Prostate gland (tissue), 2 donors: ENCODE measurements around the gene USP37. TPM values are rescaled to one million over a fixed set of nuclear protein-coding genes. Genes with fewer than 3 reads are reported as not detected.

ENCODE experiments used
- DNase-seq: peaks from one replicate; pipeline ENCODE4 v3.0.0-alpha.2; 2019; ENCODE audit warnings: low spot score
- H3K27ac ChIP-seq, 2 donors: fragments of 200-600 bp; sonication (generic); 2 replicates each; pipeline ENCODE4 v1.5.1; 2017 to 2019
- H3K27me3 ChIP-seq: fragments of 200-600 bp; sonication (generic); replicated peaks from 2 replicates; pipeline ENCODE4 v1.5.1; 2019; ENCODE audit not compliant: insufficient read depth
- H3K36me3 ChIP-seq, 2 donors: fragments of 200-600 bp; sonication (generic); 1 replicate in 1 of 2; 2 replicates in 1 of 2; pipeline versions ENCODE4 v1.5.1 to v1.8.1; 2017 to 2019
- H3K4me1 ChIP-seq: fragments of 200-600 bp; sonication (generic); replicated peaks from 2 replicates; pipeline ENCODE4 v1.5.1; 2019
- H3K4me3 ChIP-seq, 2 donors: fragments of 200-600 bp; sonication (generic); 2 replicates each; pipeline ENCODE4 v1.5.1; 2017 to 2019
- H3K9me3 ChIP-seq: fragments of 200-600 bp; sonication (generic); 2 replicates; pipeline ENCODE4 v1.5.1; 2017
- POLR2A ChIP-seq: fragments of 450-650 bp; IDR thresholded peaks from one replicate; pipeline ENCODE4 v1.6.1; 2016; ENCODE audit warnings: antibody characterized with exemption, mild to moderate bottlenecking
- POLR2AphosphoS5 ChIP-seq: sonication (generic); formaldehyde crosslinking; IDR thresholded peaks from one replicate; pipeline ENCODE4 v1.6.1; 2017; ENCODE audit warnings: antibody characterized with exemption
- WGBS: methylation state at CpG from one replicate; pipeline ENCODE4 v1.1.5; 2018; 5-methylcytosine and 5-hydroxymethylcytosine counted together
- intact Hi-C: fragments of 100-400 bp; cut with DNase I; formaldehyde crosslinking; loops from one replicate; pipeline ENCODE4 v1.14.2; 2022
- total RNA-seq, 2 donors: library from RNA; depleted of rRNA; stranded (reverse); fragments of >200 nt; gene quantifications; one replicate each; pipeline ENCODE4 v1.1.0, GENCODE V29; 2016
- TF ChIP-seq, protein P1 (sequence below), 4 experiments: fragments of 200-600 bp in 2 of 4; fragments of 450-650 bp in 2 of 4; sonication (generic) in 2 of 4; IDR thresholded peaks; 1 replicate in 3 of 4; 2 replicates in 1 of 4; pipeline ENCODE4 v1.5.1; 2016 to 2019; ENCODE audit warnings: antibody characterized with exemption in 4 of 4, mild to moderate bottlenecking in 2 of 4, moderate library complexity in 2 of 4

USP37 gene
- total RNA-seq, 2 donors from 2014 or later = 12.3 to 31.9 TPM

DNA sequence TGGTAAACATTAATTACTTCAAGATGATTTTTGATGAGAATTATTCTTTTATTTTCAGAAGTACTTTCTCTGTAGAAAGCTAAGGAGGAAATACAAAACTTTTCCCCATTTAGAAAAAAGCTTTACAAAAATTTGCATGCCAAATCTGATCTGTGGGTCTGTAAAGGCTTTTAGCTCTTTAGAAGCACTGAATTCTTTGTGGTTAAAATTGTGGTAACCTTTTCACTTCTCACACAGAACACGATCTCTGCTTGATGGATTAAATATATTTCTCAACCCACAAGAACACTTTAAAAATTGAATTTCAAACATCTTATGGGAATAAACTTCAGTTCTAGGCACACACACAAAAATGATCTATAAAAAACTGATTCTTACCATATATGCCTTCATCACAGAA lies 85.5 kb downstream of the USP37 start:
- Histone ChIP-seq H3K36me3 (no peaks in the 10 kb centered on the region), H3K4me3 (no peak overlapping the region), H3K27me3 (no peaks in the 10 kb centered on the region), H3K4me1 (no peaks in the 10 kb centered on the region), H3K27ac (no peak overlapping the region), H3K9me3 (no peaks in the 10 kb centered on the region)
- intact Hi-C loops = no loop called here
- DNase-seq = no peak
- WGBS = 39% methylated on average over 1 of the region's 1 CpG
- TF ChIP-seq POLR2AphosphoS5 = no peak
- TF ChIP-seq, protein P1, sequence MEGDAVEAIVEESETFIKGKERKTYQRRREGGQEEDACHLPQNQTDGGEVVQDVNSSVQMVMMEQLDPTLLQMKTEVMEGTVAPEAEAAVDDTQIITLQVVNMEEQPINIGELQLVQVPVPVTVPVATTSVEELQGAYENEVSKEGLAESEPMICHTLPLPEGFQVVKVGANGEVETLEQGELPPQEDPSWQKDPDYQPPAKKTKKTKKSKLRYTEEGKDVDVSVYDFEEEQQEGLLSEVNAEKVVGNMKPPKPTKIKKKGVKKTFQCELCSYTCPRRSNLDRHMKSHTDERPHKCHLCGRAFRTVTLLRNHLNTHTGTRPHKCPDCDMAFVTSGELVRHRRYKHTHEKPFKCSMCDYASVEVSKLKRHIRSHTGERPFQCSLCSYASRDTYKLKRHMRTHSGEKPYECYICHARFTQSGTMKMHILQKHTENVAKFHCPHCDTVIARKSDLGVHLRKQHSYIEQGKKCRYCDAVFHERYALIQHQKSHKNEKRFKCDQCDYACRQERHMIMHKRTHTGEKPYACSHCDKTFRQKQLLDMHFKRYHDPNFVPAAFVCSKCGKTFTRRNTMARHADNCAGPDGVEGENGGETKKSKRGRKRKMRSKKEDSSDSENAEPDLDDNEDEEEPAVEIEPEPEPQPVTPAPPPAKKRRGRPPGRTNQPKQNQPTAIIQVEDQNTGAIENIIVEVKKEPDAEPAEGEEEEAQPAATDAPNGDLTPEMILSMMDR (IDR thresholded peaks at IDR 0.05) = no peak
- TF ChIP-seq POLR2A = no peak

DNA sequence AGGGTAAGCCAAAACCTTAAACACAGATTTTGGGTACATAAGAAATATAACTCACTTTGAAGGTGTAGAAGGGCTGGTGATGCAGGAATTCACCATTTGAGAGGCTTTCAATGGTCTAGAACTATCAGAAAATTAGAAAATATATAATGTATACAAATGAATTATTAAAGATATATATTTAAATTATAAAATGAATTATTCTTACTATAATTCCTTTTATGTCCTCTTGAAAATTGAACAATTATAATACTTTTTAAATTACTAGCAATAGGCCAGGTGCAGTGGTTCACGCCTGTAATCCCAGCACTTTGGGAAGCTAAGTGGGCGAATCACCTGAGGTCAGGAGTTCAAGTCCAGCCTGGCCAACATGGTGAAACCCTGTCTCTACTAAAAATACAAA lies 88.6 kb downstream of the USP37 start:
- Histone ChIP-seq H3K27ac (no peak overlapping the region), H3K9me3 (no peaks in the 10 kb centered on the region), H3K27me3 (no peaks in the 10 kb centered on the region), H3K4me3 (no peak overlapping the region), H3K4me1 (no peaks in the 10 kb centered on the region), H3K36me3 (no peaks in the 10 kb centered on the region)
- DNase-seq = no peak
- 96% methylated on average over 2 of the region's 2 CpGs for WGBS
- TF ChIP-seq POLR2AphosphoS5 (no peak), POLR2A (no peak)
- TF ChIP-seq, protein P1 (IDR thresholded peaks at IDR 0.05) = no peak
- intact Hi-C loops = no loop called here

DNA sequence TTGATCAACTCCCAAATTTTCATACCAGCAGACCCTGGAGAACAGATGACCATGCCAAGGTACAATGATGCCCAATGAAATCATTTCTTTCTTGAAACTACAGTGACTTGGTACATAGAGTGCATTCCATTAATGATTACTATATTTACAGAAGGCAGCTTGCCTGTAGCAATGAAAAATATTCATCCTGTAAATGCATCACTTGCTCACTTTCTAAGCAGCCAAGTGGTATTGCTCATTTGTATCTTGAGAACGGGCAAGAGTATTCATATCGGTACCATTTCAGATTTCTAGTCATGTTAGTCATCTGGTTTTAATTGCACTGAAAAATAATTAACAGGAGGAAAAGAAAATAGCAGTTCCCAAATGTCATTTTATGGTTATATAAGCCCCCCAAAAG lies 89.6 kb downstream of the USP37 start:
- Histone ChIP-seq H3K27me3 (no peaks in the 10 kb centered on the region), H3K9me3 (no peaks in the 10 kb centered on the region), H3K4me3 (no peak overlapping the region), H3K27ac (no peak overlapping the region), H3K36me3 (peaks cover 0 to 5% of the 10 kb centered on the region in 2 donors), H3K4me1 (no peaks in the 10 kb centered on the region)
- intact Hi-C loops = no loop called here
- DNase-seq = no peak
- 87% methylated on average over 2 of the region's 2 CpGs for WGBS
- TF ChIP-seq POLR2AphosphoS5 (no peak), POLR2A (no peak)
- TF ChIP-seq, protein P1 (IDR thresholded peaks at IDR 0.05) = no peak

DNA sequence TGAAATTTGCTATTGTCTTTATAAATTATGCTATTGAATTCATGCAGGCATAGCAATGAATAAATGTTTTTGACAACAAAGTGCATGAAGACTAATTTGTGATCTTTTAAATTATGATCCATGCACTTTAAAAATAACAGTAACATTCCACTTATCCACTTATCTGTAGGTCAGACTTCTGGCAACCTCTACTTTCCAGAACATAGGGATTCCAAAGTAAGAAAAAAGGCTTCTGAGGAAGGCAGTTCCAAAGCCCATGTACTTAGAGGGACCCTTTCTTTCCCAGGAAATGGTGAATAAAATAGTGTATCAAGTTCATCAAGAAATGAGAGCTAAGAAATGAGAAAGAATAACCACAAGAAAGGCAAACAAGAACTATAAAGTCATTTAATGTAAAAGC lies 90.9 kb downstream of the USP37 start:
- Histone ChIP-seq H3K4me1 (no peaks in the 10 kb centered on the region), H3K4me3 (no peak overlapping the region), H3K27me3 (no peaks in the 10 kb centered on the region), H3K27ac (peak overlapping the region in 1 of 2 donors; percentile 29), H3K36me3 (peaks cover 0 to 5% of the 10 kb centered on the region in 2 donors), H3K9me3 (no peaks in the 10 kb centered on the region)
- TF ChIP-seq POLR2AphosphoS5 = no peak
- no peak for TF ChIP-seq POLR2A
- TF ChIP-seq, protein P1 (IDR thresholded peaks at IDR 0.05) = no peak
- intact Hi-C loops = no loop called here
- DNase-seq = no peak

DNA sequence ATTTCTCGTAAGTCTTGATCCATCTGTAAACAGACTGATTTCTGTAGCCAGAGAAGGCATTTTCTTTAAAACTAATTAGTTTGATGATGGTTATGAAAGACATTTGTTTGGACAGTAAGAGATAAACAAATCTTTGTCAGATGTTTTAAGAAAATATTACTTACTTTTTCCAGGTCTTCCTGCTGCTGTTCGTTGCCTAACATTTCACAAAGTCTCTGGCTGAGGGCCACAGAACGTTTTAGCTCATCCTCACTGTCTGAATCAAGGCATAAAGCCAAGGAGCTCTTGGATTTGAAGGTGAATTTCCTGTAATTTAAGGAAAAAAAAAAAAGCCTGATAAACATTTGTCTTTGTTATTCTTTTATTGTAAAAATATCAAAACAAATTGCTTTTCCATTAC lies 91.5 kb downstream of the USP37 start:
- Histone ChIP-seq H3K4me3 (no peak overlapping the region), H3K27me3 (no peaks in the 10 kb centered on the region), H3K9me3 (no peaks in the 10 kb centered on the region), H3K4me1 (no peaks in the 10 kb centered on the region), H3K27ac (peak overlapping the region; percentile 2 to 29), H3K36me3 (peaks cover 0 to 5% of the 10 kb centered on the region in 2 donors)
- no peak for TF ChIP-seq POLR2A
- TF ChIP-seq, protein P1 (IDR thresholded peaks at IDR 0.05) = no peak
- TF ChIP-seq POLR2AphosphoS5 = no peak
- 41% methylated on average over 3 of the region's 3 CpGs for WGBS
- no peak for DNase-seq
- intact Hi-C loops = no loop called here
